ENCODE results near the gene WWP2. TPM values are rescaled to one million over a fixed set of nuclear protein-coding genes. Genes with fewer than 3 reads are reported as not detected.
"Not testable (repeated sequence)": the region's sequence is repeated elsewhere in the genome, so short reads cannot be mapped to it uniquely, and the experiment has no call there.

The WWP2 gene
- total RNA-seq, 2 donors from 2014 or later: 45.4 to 62.3 TPM

GRCh38 chr16:69756705-69757104 lies 5.4 kb upstream of the WWP2 start:
- H3K4me3 Mint-ChIP-seq: peak overlapping the region; percentile 36 to 63

GRCh38 chr16:69757375-69757774 lies 4.8 kb upstream of the WWP2 start:
- H3K27me3 Mint-ChIP-seq (ENCODE audit: low read depth); H3K9me3 Mint-ChIP-seq; ATAC-seq (replicated peaks in 1 of 2); DNase-seq; H3K36me3 Mint-ChIP-seq (ENCODE audit: insufficient read depth in 2 of 2); H3K27ac Mint-ChIP-seq: not testable (repeated sequence)
- Mint-ChIP-seq H3K4me3 (peak overlapping the region in 1 of 2 donors; percentile 36), H3K4me1 (ENCODE audit: low read depth) (peaks cover 34% of the 10 kb centered on the region)

More at GRCh38 chr16:69756705-69757104, 5.4 kb upstream of the WWP2 start:
- Mint-ChIP-seq H3K27me3 (ENCODE audit: low read depth) (no peaks in the 10 kb centered on the region), H3K27ac (no peak overlapping the region), H3K36me3 (ENCODE audit: insufficient read depth in 2 of 2) (peaks cover 5 to 13% of the 10 kb centered on the region in 2 donors), H3K4me1 (ENCODE audit: low read depth) (peaks cover 39% of the 10 kb centered on the region), H3K9me3 (no peaks in the 10 kb centered on the region)
- ATAC-seq (replicated peaks in 1 of 2) (no peak), DNase-seq (no peak)

GRCh38 chr16:69762814-69763598 lies 874 bp downstream of the WWP2 start:
- H3K27me3 Mint-ChIP-seq (ENCODE audit: low read depth): no peaks in the 10 kb centered on the region
- H3K9me3 Mint-ChIP-seq: no peaks in the 10 kb centered on the region

GRCh38 chr16:69763599-69763942 lies 1.4 kb downstream of the WWP2 start:
- ATAC-seq (replicated peaks in 1 of 2) (no peak), DNase-seq (no peak)
- Mint-ChIP-seq H3K27ac (peak overlapping the region; percentile 90), H3K9me3 (no peaks in the 10 kb centered on the region), H3K36me3 (ENCODE audit: insufficient read depth in 2 of 2) (peaks cover 2 to 4% of the 10 kb centered on the region in 2 donors), H3K4me3 (peak overlapping the region; percentile 87 to 90), H3K4me1 (ENCODE audit: low read depth) (peaks cover 56% of the 10 kb centered on the region), H3K27me3 (ENCODE audit: low read depth) (no peaks in the 10 kb centered on the region)

More at GRCh38 chr16:69762814-69763598, 874 bp downstream of the WWP2 start:
- H3K27ac Mint-ChIP-seq: peak overlapping the region; percentile 93
- peak; percentile 18 to 21 for ATAC-seq (replicated peaks in 1 of 2)
- H3K4me3 Mint-ChIP-seq: peak overlapping the region; percentile 87 to 90
- no peak for DNase-seq
- H3K4me1 Mint-ChIP-seq (ENCODE audit: low read depth): peaks cover 54% of the 10 kb centered on the region
- H3K36me3 Mint-ChIP-seq (ENCODE audit: insufficient read depth in 2 of 2): peaks cover 1 to 4% of the 10 kb centered on the region in 2 donors

- Mint-ChIP-seq H3K27ac (peak overlapping the region; percentile 74), H3K9me3 (no peaks in the 10 kb centered on the region), H3K4me1 (ENCODE audit: low read depth) (peaks cover 81% of the 10 kb centered on the region), H3K36me3 (ENCODE audit: insufficient read depth in 2 of 2) (peaks cover 1 to 4% of the 10 kb centered on the region in 2 donors), H3K27me3 (ENCODE audit: low read depth) (no peaks in the 10 kb centered on the region), H3K4me3 (peak overlapping the region; percentile 36 to 56)
- DNase-seq (peak; percentile 31 to 48), ATAC-seq (replicated peaks in 1 of 2) (peak; percentile 71 to 72)
These were observed 5.5 kb downstream of the WWP2 start for GRCh38 chr16:69767459-69768229.

- no peaks in the 10 kb centered on the region for H3K27me3 Mint-ChIP-seq (ENCODE audit: low read depth)
- H3K4me1 Mint-ChIP-seq (ENCODE audit: low read depth): peaks cover 81% of the 10 kb centered on the region
- no peak overlapping the region for H3K27ac Mint-ChIP-seq
- no peak for ATAC-seq (replicated peaks in 1 of 2)
- H3K4me3 Mint-ChIP-seq: peak overlapping the region in 1 of 2 donors; percentile 4
- DNase-seq: no peak
- H3K9me3 Mint-ChIP-seq: no peaks in the 10 kb centered on the region
- H3K36me3 Mint-ChIP-seq (ENCODE audit: insufficient read depth in 2 of 2): peaks cover 1 to 4% of the 10 kb centered on the region in 2 donors
These were observed 6.5 kb downstream of the WWP2 start for GRCh38 chr16:69768666-69769065.

GRCh38 chr16:69769404-69769803 lies 7.3 kb downstream of the WWP2 start:
- no peak for ATAC-seq (replicated peaks in 1 of 2)
- H3K27me3 Mint-ChIP-seq (ENCODE audit: low read depth): no peaks in the 10 kb centered on the region
- DNase-seq: no peak
- no peaks in the 10 kb centered on the region for H3K9me3 Mint-ChIP-seq
- H3K4me3 Mint-ChIP-seq: no peak overlapping the region
- peaks cover 1 to 4% of the 10 kb centered on the region in 2 donors for H3K36me3 Mint-ChIP-seq (ENCODE audit: insufficient read depth in 2 of 2)
- H3K4me1 Mint-ChIP-seq (ENCODE audit: low read depth): peaks cover 74% of the 10 kb centered on the region
- no peak overlapping the region for H3K27ac Mint-ChIP-seq

- ATAC-seq (replicated peaks in 1 of 2) (no peak), DNase-seq (no peak)
- no peaks in the 10 kb centered on the region for H3K27me3 Mint-ChIP-seq (ENCODE audit: low read depth)
- peaks cover 5 to 9% of the 10 kb centered on the region in 2 donors for H3K9me3 Mint-ChIP-seq
- H3K4me3 Mint-ChIP-seq: peak overlapping the region in 1 of 2 donors; percentile 42
- H3K36me3 Mint-ChIP-seq (ENCODE audit: insufficient read depth in 2 of 2): peaks cover 11 to 12% of the 10 kb centered on the region in 2 donors
- H3K27ac Mint-ChIP-seq: no peak overlapping the region
- H3K4me1 Mint-ChIP-seq (ENCODE audit: low read depth): peaks cover 56% of the 10 kb centered on the region
These were observed 9.5 kb downstream of the WWP2 start for GRCh38 chr16:69771651-69771967.

GRCh38 chr16:69773260-69773947 lies 11.3 kb downstream of the WWP2 start:
- peaks cover 42% of the 10 kb centered on the region for H3K4me1 Mint-ChIP-seq (ENCODE audit: low read depth)
- DNase-seq: no peak
- peak overlapping the region; percentile 34 to 74 for H3K4me3 Mint-ChIP-seq
- ATAC-seq (replicated peaks in 1 of 2): no peak
- H3K9me3 Mint-ChIP-seq: peaks cover 5 to 9% of the 10 kb centered on the region in 2 donors
- no peaks in the 10 kb centered on the region for H3K27me3 Mint-ChIP-seq (ENCODE audit: low read depth)
- peak overlapping the region; percentile 38 for H3K27ac Mint-ChIP-seq
- peaks cover 11 to 12% of the 10 kb centered on the region in 2 donors for H3K36me3 Mint-ChIP-seq (ENCODE audit: insufficient read depth in 2 of 2)

GRCh38 chr16:69775563-69775962 lies 13.4 kb downstream of the WWP2 start:
- Mint-ChIP-seq H3K4me1 (ENCODE audit: low read depth) (peaks cover 30% of the 10 kb centered on the region), H3K27ac (peak overlapping the region; percentile 21), H3K4me3 (no peak overlapping the region), H3K27me3 (ENCODE audit: low read depth) (no peaks in the 10 kb centered on the region), H3K9me3 (peaks cover 5 to 9% of the 10 kb centered on the region in 2 donors), H3K36me3 (ENCODE audit: insufficient read depth in 2 of 2) (peaks cover 9 to 12% of the 10 kb centered on the region in 2 donors)
- DNase-seq (no peak), ATAC-seq (replicated peaks in 1 of 2) (no peak)

- no peaks in the 10 kb centered on the region for H3K4me1 Mint-ChIP-seq (ENCODE audit: low read depth)
- peaks cover 9 to 10% of the 10 kb centered on the region in 2 donors for H3K36me3 Mint-ChIP-seq (ENCODE audit: insufficient read depth in 2 of 2)
- no peak overlapping the region for H3K27ac Mint-ChIP-seq
- ATAC-seq (replicated peaks in 1 of 2) (no peak), DNase-seq (no peak)
- peaks cover 5 to 9% of the 10 kb centered on the region in 2 donors for H3K9me3 Mint-ChIP-seq
- H3K4me3 Mint-ChIP-seq: no peak overlapping the region
- H3K27me3 Mint-ChIP-seq (ENCODE audit: low read depth): no peaks in the 10 kb centered on the region
These were observed 17.6 kb downstream of the WWP2 start for GRCh38 chr16:69779724-69780123.

- ATAC-seq (replicated peaks in 1 of 2) (peak in 1 of 2 donors; percentile 36), DNase-seq (no peak)
- Mint-ChIP-seq H3K4me1 (ENCODE audit: low read depth) (no peaks in the 10 kb centered on the region), H3K27ac (peak overlapping the region; percentile 29), H3K27me3 (ENCODE audit: low read depth) (no peaks in the 10 kb centered on the region), H3K4me3 (no peak overlapping the region), H3K36me3 (ENCODE audit: insufficient read depth in 2 of 2) (peaks cover under 1 to 1% of the 10 kb centered on the region in 2 donors), H3K9me3 (no peaks in the 10 kb centered on the region)
These were observed 19.0 kb downstream of the WWP2 start for GRCh38 chr16:69781118-69781517.

GRCh38 chr16:69784586-69784985 lies 22.5 kb downstream of the WWP2 start:
- Mint-ChIP-seq H3K4me3 (no peak overlapping the region), H3K9me3 (no peaks in the 10 kb centered on the region), H3K27me3 (ENCODE audit: low read depth) (no peaks in the 10 kb centered on the region), H3K36me3 (ENCODE audit: insufficient read depth in 2 of 2) (peaks cover 1 to 2% of the 10 kb centered on the region in 2 donors), H3K27ac (no peak overlapping the region), H3K4me1 (ENCODE audit: low read depth) (no peaks in the 10 kb centered on the region)
- DNase-seq: no peak
- no peak for ATAC-seq (replicated peaks in 1 of 2)
